SH-SY5Y (cell line): ENCODE data around the gene CHD9.

ENCODE experiments used
- GATA2 ChIP-seq: IDR thresholded peaks from 2 replicates; pipeline ENCODE4 v1.6.1; 2011; ENCODE audit warnings: mild to moderate bottlenecking, low read depth, low read length
- GATA3 ChIP-seq: IDR thresholded peaks from 2 replicates; pipeline ENCODE4 v1.6.1; 2011; ENCODE audit warnings: low read depth, mild to moderate bottlenecking, low read length, moderate library complexity

DNA sequence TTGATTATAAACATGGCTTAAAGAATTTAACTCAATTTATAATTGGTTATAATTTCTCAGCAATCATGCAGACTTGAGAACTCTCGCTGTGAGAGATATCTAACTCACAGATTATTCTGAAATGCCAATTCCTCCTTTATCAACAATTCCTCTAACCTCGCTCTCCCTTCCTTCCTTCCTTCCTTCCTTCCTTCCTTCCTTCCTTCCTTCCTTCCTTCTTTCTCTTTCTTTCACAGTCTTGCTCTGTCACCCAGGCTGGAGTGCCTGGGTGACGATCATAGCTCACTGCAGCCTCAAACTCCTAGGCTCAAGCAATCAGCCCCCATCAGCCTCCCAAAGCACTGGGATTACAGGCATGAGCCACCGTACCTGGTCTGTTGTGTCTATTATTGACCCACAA lies 42.4 kb downstream of the CHD9 start:
- TF ChIP-seq GATA3 (no peak), GATA2 (no peak)
